Lung microvascular endothelial cell (primary cell): ENCODE measurements around the gene MPZL2. TPM values are rescaled to one million over a fixed set of nuclear protein-coding genes. Genes with fewer than 3 reads are reported as not detected.

Experiments
- DNase-seq, 2 donors: peaks; one replicate each; pipeline versions ENCODE4 v3.0.0 to v3.0.0-alpha.2; 2010; ENCODE audit warnings: low read depth in 2 of 2
- total RNA-seq: library from RNA; depleted of rRNA; stranded (reverse); fragments of >200 nt; gene quantifications from 2 replicates; pipeline ENCODE4 v1.2.1, GENCODE V29; 2014

The MPZL2 gene
- total RNA-seq, 1 donor from 2014 or later, result 4.4 TPM

GRCh38 chr11:118283756-118284350, 19.8 kb upstream of the MPZL2 start:
- no peak for DNase-seq

GRCh38 chr11:118283037-118283636, 19.0 kb upstream of the MPZL2 start:
- DNase-seq, result no peak

- no peak for DNase-seq
These were observed 18.5 kb upstream of the MPZL2 start for GRCh38 chr11:118282606-118283005.

GRCh38 chr11:118281284-118281683, 17.2 kb upstream of the MPZL2 start:
- no peak for DNase-seq

GRCh38 chr11:118277312-118277711, 13.2 kb upstream of the MPZL2 start:
- DNase-seq, result peak; percentile 58 to 94

GRCh38 chr11:118276422-118276821, 12.3 kb upstream of the MPZL2 start:
- peak in 1 of 2 donors; percentile 26 for DNase-seq

GRCh38 chr11:118275176-118275575, 11.1 kb upstream of the MPZL2 start:
- peak; percentile 29 to 93 for DNase-seq

GRCh38 chr11:118274186-118274585, 10.1 kb upstream of the MPZL2 start:
- DNase-seq, result peak in 1 of 2 donors; percentile 20

- DNase-seq, result no peak
These were observed 7.9 kb upstream of the MPZL2 start for GRCh38 chr11:118272001-118272400.

- no peak for DNase-seq
These were observed 3.4 kb upstream of the MPZL2 start for GRCh38 chr11:118267486-118267885.

- DNase-seq, result peak in 1 of 2 donors; percentile 45
These were observed 1.9 kb upstream of the MPZL2 start for GRCh38 chr11:118265954-118266353.

GRCh38 chr11:118264569-118265465, 720 bp upstream of the MPZL2 start:
- DNase-seq, result peak in 1 of 2 donors; percentile 21

GRCh38 chr11:118263112-118263511, 985 bp downstream of the MPZL2 start:
- peak in 1 of 2 donors; percentile 32 for DNase-seq

- no peak for DNase-seq
These were observed 3.7 kb downstream of the MPZL2 start for GRCh38 chr11:118260353-118260752.

- no peak for DNase-seq
These were observed 5.0 kb downstream of the MPZL2 start for GRCh38 chr11:118259138-118259537.

GRCh38 chr11:118258410-118258809, 5.7 kb downstream of the MPZL2 start:
- DNase-seq, result peak in 1 of 2 donors; percentile 16

- no peak for DNase-seq
These were observed 11.4 kb downstream of the MPZL2 start for GRCh38 chr11:118252688-118253087.

- DNase-seq, result peak; percentile 67 to 93
These were observed 12.0 kb downstream of the MPZL2 start, which contains the start of gene MPZL3 for GRCh38 chr11:118251858-118252652. MPZL3 (minus strand) TSS chr11:118252365; CDS start chr11:118252294, 71 bp downstream.

GRCh38 chr11:118247041-118247440, 17.1 kb downstream of the MPZL2 start:
- peak; percentile 59 for DNase-seq

GRCh38 chr11:118245936-118246562, 18.0 kb downstream of the MPZL2 start:
- DNase-seq, result peak in 1 of 2 donors; percentile 52
